NCI-H69 (cell line): ENCODE results near the gene CTIF.
A peak's percentile ranks its signal among the peaks of the same experiment; 100 is the strongest.

Experiments used
- DNase-seq: peaks from one replicate; lab custom pipeline; 2025; lab: John Stamatoyannopoulos, UW

The CTIF gene

DNA sequence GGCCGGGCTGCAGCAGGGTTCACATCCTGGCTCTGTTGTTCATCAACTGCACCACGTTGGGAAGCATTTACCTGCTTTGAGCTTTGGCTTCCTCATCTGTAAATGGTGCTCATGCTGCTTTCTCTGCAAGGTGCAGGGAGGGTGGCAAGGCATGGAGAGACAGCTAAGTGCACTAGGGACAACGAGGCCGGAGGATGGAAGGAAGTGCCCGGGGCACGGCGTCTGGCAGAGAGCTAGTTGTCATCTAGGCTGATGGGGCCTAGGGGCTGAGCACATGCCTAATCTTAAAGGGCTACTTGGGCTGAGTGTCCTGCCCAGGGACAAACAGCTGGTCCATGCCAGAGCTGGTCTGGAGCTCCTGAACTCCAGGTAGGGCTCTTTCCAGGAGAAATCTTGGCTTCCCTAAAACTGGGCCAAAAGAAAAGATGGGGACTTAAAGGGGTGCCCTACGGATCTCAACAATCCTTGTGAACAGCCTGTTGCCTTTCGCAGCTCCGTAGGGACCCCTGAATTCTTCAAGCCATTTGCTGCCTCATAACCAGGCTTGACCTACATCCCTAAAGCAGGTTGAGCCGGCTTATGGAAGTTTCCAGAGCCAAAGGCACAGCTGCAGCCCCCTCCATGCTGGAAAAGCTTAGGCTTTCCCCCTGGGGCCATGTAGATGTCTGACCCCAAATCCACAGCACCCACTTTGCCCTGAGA lies 281.1 kb downstream of the CTIF start:
- no peak for DNase-seq

DNA sequence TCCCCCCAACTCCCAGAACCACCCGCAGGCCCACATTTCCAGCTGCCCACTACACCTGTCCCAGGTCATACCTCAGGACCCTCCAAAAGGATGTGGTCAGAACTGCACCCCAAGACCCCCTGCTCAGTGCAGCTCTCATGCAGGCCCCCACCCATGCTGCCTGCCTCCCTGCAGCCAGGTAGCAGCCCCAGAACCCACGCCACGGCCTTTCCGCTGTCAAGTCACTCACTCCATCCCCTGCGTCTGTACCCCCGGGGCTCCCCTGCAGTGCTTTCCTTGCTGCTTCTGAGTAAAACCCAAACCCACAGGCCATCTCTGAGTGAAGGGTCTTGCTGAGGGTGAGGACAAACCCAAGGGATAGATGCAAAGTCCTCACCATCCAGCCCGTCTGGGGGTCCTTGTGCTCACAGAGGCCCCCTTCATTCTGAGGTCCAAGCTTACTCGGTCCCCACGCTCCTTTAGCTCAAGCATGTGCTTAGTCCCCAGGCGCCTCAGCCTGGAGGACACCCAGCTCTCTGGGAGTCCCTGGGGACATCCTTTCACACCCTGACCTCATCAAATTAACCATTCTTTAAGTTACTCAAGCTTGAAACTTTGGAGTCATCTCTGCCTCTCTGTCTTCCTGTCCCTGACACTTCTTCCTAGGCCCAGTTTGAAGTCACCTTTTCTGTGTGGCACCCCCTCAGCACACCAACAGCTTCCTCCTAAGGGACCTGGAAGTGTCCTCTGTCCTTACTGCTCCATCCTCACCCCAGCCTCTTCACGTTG lies 281.8 kb downstream of the CTIF start:
- no peak for DNase-seq

DNA sequence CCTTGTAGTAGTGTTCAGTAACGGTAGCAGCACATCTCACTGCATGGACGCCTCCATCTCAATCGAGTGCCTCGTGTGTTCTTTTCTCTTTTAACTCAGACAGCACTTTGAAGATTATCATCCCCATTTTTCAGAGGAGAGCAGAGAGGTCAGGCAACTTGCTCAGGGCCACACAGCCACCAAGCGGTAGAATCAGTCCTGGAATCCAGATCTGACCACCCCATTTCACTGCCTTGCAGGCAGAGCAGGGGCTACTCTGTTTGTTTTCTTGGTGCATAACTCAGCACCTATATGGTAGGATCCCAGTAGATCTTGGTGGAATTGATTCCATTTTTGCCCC lies 282.4 kb downstream of the CTIF start:
- DNase-seq, result no peak

DNA sequence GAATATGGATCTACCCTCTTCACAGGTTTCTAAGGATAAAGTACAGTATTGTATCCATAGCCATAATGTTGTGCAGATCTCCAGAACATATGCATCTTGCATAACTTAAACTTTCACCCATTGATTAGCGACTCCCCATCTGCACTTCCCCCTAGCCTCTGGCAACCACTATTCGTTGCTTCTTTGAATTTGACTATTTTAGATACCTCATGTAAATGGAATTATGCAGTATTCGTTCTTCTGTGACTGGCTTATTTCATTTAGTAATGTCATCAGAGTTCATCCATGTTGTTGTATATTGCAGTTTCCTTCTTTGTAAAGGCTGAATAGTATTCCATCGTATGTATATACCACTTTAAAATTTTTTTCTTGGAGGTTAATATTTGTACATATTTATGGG lies 283.0 kb downstream of the CTIF start:
- DNase-seq, result no peak

DNA sequence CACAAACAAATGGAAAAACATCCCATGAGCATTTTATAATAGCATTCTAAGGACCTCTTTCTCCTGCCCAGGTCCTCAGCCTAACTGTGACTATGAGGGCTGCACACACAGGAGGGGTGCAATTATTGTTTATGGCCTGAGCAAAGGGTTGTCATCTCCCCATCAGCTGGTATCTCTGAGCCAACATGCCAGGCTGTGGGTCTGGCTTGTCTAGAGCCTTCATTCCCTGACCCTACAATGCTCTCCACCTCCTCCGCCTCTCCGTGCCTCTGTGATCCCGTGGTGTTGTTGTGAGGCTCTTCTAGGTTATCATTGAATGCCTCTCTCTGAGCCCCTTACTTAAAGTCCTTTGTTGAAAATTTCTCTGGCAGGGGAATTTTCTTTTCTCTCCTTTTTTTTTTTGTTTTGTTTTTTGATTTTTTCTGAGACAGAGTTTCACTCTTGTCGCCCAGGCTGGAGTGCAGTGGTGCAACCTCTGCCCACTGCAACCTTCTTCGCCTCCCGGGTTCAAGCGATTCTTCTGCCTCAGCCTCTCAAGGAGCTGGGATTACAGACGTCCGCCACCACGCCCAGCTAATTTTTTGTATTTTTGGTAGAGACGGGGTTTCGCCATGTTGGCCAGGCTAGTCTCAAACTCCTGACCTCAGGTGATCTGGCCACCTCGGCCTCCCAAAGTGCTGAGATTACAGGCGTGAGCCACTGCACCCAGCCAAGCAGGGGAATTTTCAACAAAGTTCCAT lies 285.6 kb downstream of the CTIF start:
- DNase-seq, result no peak

DNA sequence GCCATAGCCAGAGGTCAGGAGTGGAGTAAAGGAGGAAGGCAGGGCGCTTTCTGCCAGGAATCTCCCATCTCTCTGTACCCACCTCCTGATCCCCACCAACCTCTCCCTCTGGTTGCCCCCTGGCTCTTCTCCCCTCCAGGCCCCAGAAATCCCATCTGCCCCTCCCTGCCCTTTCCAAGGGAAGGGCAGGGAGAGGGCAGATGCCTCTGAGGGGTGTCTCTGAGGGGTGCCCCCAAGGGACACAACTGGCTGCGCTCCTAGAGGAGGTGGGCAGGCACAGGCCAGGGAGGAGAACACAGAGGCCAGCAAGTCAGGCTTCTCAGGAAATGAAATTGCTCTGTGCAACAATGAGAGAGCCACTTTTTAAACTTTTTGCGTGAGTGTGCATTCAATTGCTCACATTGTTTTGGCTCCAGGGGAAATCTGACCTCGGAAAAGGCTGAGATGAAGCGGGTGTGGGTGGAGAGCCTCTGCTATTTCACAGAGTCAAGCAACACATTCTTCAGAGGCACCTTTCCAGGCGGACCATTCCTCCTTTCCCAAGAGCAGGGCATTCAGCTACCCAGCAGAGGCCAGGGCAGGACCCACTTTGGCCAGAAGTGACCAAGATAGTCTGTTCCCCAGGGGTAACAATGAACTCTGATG lies 286.4 kb downstream of the CTIF start:
- DNase-seq, result no peak

DNA sequence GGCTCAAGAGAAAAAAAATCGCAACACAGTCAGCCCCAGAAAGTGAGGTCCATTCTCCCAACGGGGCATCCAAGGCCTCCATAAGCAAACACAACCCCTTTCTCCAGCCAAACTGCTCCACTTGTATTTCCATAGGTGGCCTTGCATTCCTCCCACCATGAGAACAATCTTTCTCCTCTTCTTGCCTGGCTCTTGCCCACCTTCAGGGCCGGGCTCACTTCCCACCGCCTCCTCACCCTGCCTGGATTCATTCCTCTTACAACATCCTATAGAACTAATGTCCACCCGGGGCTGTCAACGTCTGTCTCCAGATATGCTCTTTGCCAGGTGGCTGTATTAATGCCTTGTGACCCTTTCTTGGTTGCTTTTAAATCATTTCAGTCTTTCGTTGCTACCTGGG lies 287.4 kb downstream of the CTIF start:
- DNase-seq, result no peak

DNA sequence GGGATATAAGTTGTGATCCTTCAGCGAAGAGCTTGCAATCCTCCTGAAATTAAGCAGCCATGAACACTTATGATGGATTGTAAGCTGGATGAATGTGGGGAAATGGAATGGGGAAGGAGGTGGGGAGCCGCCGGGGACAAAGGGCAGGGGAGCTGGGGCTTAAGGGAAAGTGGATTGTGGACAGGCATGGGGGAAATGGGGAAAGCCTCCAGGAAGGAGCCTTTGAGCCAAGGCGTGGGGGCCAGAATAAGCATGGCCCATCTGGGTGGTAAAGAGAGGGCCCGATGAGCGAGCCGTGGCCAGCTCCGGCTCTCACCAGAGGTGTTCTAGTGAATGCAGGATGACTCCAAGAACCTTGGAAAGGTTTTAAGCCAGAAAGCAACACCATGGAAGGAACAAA lies 288.0 kb downstream of the CTIF start:
- no peak for DNase-seq

DNA sequence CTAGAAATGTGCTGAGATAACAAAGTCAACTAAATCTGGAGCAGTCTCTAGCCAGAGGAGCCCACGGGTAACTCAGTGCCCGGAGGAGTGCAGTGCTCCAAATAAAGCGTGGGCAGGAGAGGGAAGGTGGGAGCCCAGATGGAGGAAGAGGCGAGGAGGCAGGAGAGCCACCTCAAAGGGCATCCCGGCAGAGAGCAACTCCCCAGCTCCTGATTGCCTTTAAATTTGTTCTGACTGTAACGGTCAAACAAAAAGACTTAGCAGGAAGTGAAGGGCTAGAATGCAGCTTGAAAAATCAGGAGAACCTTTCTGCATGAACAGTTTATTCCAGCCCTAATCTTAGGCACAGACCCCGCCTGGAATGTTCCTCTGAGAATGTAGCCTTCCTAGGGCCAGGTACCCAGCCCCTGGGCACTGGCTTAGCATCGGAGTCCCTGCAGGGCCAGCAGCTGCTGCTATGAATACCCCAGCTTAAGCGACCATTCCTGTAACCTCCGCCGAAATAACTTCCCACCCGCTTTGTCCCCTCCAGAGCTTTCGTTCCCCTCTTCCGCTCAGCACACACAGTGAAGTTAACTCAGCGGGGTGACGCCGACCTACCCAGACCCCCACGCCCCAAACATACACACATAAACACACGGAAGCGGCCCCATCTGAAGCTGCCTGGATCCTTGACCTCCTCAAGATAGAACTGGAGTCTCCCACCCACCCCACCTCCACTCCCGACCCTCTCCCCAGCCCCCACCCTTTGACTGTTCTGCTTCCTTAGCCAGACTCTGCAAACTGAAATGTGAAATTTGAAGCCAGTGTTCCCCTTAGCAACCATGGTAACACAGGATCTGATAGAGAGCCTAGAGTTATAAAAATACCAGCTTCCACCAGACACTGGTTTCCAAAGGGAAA lies 288.7 kb downstream of the CTIF start:
- DNase-seq, result peak; percentile 96

DNA sequence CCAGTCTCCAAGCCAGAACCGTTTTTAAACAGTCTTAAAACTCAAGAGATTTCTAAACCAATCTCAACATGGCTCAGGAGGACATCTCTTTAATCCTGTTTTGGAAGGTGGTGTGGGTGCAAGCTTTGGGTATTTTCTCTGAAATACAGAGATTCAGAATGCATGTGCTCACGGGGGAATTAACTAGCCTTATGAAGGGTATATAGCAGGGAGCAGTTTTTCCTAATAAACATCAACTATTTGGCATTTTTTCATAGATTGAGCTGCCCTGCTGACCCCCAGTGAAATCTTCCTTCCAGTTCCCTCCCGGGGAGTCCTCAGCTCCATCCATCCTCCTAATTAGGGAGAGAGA lies 289.3 kb downstream of the CTIF start:
- DNase-seq, result no peak

DNA sequence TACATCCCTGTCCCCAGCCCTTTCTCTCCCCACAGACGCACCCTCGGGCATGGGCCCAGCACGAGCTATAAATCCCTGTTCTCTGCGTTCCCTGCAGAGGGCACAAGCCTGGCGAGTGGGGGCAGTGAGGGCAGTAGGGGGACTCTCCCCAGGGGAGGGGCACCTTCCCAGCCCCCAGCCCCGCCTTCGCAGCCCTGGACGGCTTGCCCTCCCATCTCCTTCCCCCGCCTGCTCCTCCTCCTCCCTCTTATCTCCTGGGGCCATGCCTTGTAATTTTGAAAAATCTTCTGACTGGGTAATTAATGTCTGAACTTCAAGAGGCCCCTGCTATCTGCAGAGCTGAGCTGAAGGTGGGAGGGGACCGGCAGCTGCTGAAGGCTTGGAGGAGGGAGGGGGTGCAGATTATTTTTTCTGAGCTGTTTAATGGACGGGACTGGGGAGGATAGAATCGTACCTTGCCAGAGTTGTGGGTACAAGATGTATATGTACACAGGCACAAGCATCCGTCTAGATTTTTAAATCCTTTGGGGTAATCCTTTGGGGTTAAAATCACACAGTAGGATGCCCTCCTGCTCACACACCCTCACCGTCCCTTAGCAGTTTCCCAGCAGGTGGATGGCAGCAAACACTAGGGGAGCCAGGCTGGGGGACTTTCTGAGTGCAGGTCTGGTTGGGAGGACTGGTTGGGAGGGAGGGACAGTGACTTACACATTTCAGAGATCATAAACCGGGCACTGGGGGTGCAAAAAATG lies 290.0 kb downstream of the CTIF start:
- peak; percentile 91 for DNase-seq

DNA sequence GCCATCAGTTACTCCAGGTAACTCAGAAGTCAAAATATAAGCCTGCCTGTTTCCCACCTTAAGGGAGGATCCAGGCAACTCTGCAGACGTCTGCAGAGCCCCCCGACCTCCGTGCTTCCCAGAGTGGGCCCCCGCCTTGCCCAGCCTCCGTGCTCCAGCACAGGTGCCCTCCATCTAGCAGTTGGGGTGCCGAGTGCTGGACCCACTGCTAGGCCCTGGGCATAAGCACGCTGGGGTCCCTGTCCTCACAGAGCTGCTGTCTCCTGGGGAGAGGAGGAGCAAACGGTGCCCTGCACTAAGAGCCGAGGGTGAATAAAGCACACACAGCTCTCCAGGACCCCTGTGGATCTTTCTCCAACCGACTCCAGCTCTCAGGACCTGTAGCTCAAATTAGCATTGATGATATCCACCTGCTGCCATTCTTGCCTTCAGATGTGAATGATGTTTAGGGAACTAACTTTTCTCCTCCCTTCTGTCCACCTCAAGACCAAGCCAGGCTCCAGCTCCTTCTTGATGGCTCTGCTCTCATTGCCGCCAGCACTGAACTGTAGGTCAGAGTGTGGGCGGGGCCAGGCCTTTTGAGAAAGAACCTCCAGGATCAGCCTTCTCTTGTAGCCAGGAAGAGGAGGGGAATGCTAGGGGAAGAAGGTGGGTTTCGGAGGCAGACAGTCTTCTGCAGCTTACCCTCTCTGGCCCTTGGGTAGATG lies 290.8 kb downstream of the CTIF start:
- peak; percentile 91 for DNase-seq

DNA sequence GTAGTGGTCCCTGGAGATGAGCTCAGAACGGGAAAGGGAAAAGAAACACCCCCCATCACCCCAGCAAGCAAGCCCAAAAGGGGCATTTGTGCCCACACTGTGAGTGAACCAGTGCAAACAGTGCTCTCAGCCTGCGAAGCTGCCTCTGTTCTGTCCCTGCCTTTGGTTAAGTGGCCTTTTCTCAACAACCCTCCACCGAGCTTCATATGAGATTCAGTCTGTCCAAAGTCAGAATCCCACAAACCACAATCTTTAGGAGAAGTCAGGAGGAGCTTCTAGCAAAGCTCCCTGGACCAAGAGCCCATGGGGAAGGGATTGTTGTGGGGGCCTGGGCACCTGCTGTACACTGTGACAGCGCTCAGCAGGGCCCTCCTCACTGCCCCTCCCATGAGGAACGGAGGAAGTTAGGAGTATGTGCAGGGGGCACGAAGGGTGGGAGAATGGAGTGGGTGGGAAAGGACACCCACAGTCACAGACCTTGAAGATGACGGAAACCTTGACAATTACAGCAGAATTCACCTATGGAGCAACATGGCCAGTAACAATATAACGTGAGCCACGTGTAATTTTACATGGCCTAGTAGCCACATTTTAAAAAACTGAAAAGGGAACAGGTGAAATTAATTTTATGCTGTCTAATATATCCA lies 292.4 kb downstream of the CTIF start:
- no peak for DNase-seq

DNA sequence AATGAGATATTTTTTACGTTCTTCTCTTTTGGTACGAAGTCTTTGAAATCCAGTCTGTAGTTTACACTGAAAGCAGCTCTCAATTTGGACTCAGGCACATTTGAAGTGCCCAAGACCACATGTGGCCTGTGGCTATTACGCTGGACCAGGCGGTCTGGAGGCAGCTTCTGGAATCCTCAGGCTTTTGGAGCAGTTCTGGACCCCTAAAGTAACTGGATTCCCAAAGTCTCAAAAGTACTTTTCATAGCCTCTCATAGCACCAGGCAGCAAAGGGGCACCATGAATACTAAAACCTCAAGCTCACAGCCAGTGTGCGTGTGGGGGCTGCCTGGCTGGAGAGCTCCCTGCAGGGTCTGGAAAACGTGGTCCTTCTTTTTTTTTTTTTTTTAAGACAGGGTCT lies 293.0 kb downstream of the CTIF start:
- no peak for DNase-seq

DNA sequence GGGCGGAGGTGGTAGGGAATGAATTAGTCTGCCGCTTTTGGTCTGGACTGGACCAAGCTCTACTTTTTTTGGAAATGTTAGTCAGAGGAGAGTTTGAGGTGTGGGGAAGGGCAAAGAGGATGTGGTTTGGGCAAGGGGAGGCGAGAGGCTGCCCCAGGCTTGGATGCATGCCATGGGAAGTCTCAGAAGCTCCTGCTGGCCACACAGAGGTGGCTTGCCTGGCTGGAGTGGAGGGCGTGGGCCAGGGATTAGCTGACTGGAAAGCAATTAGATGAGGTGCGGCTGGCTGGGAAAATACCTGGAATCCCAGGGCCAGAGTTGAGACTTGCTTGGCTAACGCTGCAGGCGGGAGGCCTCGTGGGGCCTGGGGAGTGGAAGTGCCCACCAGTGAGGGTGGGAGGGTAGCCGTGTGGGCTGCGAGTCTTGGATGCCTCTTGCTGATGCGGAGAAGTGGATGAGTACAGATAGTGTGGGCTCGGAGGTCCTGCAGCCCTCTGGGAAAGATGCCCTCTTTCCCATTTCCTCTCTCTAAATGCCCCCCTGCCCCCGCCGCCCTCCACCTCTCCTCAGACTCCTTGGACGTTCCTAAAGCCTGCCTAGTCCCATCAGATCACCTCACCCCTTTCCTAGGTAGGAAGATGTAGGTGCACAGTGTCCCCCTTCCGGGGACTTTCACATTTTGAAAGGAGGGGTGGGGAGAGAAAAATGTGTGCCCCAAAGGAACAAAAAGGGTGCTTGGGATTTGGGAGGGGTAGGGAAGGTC lies 294.3 kb downstream of the CTIF start:
- DNase-seq, result peak; percentile 98

DNA sequence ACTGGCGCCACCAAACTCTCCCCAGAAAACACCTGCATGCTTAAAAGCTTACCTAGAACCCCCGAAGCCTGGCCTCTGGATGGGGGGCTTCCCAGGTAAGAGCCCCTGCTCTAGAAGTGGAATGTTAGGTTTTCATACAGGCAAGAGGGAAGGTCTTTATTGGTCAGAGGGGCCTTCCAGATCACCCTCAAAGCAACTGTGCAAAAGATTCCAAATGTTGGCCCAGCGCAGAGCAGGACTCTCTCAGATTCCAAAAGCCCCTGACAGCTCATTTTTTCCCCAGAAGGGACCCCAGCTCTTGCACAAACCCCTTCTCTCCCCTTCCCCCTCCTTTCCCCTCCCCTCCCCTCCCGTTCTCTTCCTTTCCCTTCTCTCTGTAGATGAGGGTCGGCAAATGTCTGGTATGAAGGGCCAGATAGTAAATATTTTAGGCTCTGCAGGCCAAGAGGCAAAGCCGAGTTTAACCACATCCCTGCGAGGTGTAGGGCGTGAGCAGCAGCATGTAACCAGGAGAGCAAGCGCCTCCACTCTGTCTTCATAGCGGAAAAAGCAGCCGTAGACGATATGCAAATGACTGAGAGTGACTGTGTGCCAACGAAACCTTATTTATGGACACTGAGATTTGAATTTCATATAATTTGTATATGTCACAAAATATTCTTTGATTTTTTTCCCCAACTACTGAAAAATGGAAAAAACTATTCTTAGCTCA lies 295.0 kb downstream of the CTIF start:
- no peak for DNase-seq

DNA sequence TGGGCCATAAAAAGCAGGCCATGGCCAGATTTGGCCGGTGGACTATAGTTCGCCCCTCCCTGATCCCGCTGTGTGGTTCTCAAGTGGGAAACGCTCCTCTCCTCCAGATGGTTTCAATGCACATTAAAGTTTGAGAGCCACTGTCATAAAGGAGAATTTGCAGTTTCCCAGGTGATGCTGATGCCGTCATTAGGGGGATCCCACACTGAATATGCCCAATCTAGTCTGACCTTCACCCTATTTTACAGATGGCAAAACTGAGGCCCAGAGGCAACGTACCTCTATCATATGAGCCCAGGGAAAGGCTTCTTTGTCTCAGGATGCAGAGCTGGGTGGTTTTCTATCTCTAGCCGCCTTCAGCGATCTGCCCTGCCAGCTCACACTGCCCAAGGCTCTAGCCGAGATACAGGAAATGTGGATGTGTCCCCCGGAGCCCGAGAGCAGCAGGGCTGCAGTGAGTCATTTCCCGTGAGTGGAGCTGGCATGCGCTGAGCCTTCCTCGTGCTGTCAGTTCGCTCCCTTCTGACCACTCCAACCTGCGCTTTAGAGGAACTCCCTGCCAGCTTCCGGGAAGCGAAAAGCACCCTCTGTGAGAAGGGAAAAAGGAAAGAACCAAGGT lies 295.7 kb downstream of the CTIF start:
- DNase-seq, result peak; percentile 75

DNA sequence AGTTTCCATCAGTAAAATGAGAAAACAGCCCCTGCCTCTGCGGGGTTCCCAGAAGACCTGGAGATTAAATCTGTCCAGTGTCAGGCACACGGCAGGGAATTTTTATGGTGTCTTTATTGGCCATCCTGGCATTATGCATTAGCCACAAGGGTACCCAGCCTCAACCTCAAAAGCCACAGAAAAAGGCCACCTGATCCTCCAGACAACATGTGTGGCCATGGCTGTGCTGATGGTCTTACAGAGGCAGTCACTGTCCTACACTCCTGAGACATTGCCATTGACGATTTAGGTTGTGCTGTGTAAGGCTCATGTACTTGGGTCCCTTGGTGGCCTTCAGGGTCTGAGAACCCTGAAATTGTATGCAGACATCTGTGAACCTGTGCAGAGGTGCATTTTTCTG lies 296.3 kb downstream of the CTIF start:
- DNase-seq, result no peak
